ENCODE data around the gene MACF1.

GRCh38 chr1:39525366-39526165 lies 321.1 kb downstream of the MACF1 start:
- TF ChIP-seq, protein P1, sequence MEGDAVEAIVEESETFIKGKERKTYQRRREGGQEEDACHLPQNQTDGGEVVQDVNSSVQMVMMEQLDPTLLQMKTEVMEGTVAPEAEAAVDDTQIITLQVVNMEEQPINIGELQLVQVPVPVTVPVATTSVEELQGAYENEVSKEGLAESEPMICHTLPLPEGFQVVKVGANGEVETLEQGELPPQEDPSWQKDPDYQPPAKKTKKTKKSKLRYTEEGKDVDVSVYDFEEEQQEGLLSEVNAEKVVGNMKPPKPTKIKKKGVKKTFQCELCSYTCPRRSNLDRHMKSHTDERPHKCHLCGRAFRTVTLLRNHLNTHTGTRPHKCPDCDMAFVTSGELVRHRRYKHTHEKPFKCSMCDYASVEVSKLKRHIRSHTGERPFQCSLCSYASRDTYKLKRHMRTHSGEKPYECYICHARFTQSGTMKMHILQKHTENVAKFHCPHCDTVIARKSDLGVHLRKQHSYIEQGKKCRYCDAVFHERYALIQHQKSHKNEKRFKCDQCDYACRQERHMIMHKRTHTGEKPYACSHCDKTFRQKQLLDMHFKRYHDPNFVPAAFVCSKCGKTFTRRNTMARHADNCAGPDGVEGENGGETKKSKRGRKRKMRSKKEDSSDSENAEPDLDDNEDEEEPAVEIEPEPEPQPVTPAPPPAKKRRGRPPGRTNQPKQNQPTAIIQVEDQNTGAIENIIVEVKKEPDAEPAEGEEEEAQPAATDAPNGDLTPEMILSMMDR (IDR thresholded peaks at IDR 0.05): no peak
- no peak for TF ChIP-seq POLR2A (IDR thresholded peaks at IDR 0.05)

Measured in uterus (tissue), 2 donors.